Natural killer cell (primary cell): ENCODE results near the gene MKX. TPM values are rescaled to one million over a fixed set of nuclear protein-coding genes. Genes with fewer than 3 reads are reported as not detected.
"Not testable (repeated sequence)": the region's sequence is repeated elsewhere in the genome, so short reads cannot be mapped to it uniquely, and the experiment has no call there.

Experiments
- ATAC-seq, 3 donors: fragments of 150-1000 bp in 2 of 3; fragments of 200-7000 bp in 1 of 3; cut with Tn5 transposase; 1 replicate in 1 of 3; 2 replicates in 2 of 3; pipeline ENCODE4 v1.10.0; 2021; ENCODE audit warnings: mild to moderate bottlenecking in 2 of 3, moderate library complexity in 2 of 3
- DNase-seq, 2 donors: peaks; one replicate each; pipeline versions ENCODE4 v3.0.0 to v3.0.0-alpha.2; 2013 to 2021; ENCODE audit warnings: mixed read lengths in 1 of 2
- H3K27ac ChIP-seq: one replicate; pipeline ENCODE4 v1.5.1; 2013; ENCODE audit warnings: mild to moderate bottlenecking, low read length
- H3K27me3 ChIP-seq: one replicate; pipeline ENCODE4 v1.6.1; 2013; ENCODE audit warnings: low read length; ENCODE audit not compliant: control insufficient read depth, insufficient read depth
- H3K36me3 ChIP-seq: one replicate; pipeline ENCODE4 v1.6.1; 2013; ENCODE audit warnings: low read length; ENCODE audit not compliant: control insufficient read depth, insufficient read depth
- H3K4me1 ChIP-seq: one replicate; pipeline ENCODE4 v1.6.1; 2013; ENCODE audit warnings: low read length; ENCODE audit not compliant: control insufficient read depth, insufficient read depth
- H3K4me3 ChIP-seq: one replicate; pipeline ENCODE4 v1.5.1; 2013; ENCODE audit warnings: low read length
- H3K9me3 ChIP-seq: one replicate; pipeline ENCODE4 v1.6.1; 2013; ENCODE audit warnings: low read length; ENCODE audit not compliant: control insufficient read depth, insufficient read depth
- H3K27ac Mint-ChIP-seq, 2 donors: one replicate each; pipeline ENCODE4 v1.8.0; 2022; ENCODE audit warnings: mild to moderate bottlenecking in 2 of 2, mixed read lengths in 2 of 2, moderate library complexity in 1 of 2
- H3K27me3 Mint-ChIP-seq, 2 donors: one replicate each; pipeline ENCODE4 v1.8.0; 2022; ENCODE audit warnings: low read depth in 2 of 2, mixed read lengths in 2 of 2
- H3K36me3 Mint-ChIP-seq: one replicate; pipeline ENCODE4 v1.8.0; 2022; ENCODE audit warnings: mixed read lengths
- H3K4me1 Mint-ChIP-seq, 2 donors: one replicate each; pipeline ENCODE4 v1.8.0; 2022; ENCODE audit warnings: mixed read lengths in 2 of 2
- H3K4me3 Mint-ChIP-seq: one replicate; pipeline ENCODE4 v1.8.0; 2022; ENCODE audit warnings: mild to moderate bottlenecking, moderate library complexity, mixed read lengths
- H3K9me3 Mint-ChIP-seq, 2 donors: one replicate each; pipeline ENCODE4 v1.8.0; 2022; ENCODE audit warnings: mixed read lengths in 2 of 2
- CTCF ChIP-seq: fragments of 200-600 bp; IDR thresholded peaks from one replicate; pipeline ENCODE4 v1.8.0; 2022; ENCODE audit warnings: antibody characterized with exemption
- WGBS: methylation state at CpG from one replicate; pipeline ENCODE4 v1.1.7; 2013; ENCODE audit warnings: missing lambda C conversion rate; ENCODE audit not compliant: insufficient coverage; 5-methylcytosine and 5-hydroxymethylcytosine counted together
- intact Hi-C: fragments of 100-400 bp; cut with micrococcal nuclease; formaldehyde crosslinking; loops from one replicate; pipeline ENCODE4 v1.14.2; 2022
- total RNA-seq, 4 donors: library from RNA; stranded (reverse); fragments of 120-200 nt in 1 of 4; gene quantifications; one replicate each; pipeline versions ENCODE4 v1.2.3 to v1.2.4, GENCODE V29; 2013 to 2022

Gene MKX
- total RNA-seq, 3 donors from 2014 or later (not counting 1 experiment from before 2014, with no cell fraction given), result not detected

DNA sequence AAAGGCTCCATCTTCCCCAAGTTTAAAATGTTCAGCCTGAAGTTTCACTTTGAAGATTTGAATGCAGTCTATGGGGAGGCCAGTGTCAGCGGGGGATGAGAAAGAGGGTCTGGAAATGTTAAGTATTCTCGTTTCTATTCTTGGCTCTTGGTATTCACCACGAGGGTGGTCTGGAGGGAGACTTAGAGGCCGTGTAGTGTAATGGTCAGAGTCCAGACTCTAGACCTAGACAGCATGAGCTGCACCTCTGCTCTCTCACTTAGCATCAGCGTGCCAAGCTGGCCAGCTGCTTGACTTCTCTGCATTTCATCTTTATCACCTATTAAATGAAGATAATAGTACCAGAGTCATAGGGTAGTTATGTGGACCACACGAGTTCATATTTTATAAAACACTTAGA is 57.9 kb downstream of the MKX start:
- H3K4me1 ChIP-seq, result no peaks in the 10 kb centered on the region
- intact Hi-C loops, result no loop called here
- ATAC-seq (no peak), DNase-seq (no peak)
- H3K36me3 ChIP-seq, result no peaks in the 10 kb centered on the region
- TF ChIP-seq CTCF, result no peak
- H3K4me3 ChIP-seq, result no peak overlapping the region
- H3K27me3 ChIP-seq, result no peaks in the 10 kb centered on the region
- H3K9me3 ChIP-seq, result no peaks in the 10 kb centered on the region
- no peaks in the 10 kb centered on the region for H3K9me3 Mint-ChIP-seq
- H3K27ac Mint-ChIP-seq, result no peak overlapping the region
- no peaks in the 10 kb centered on the region for H3K4me1 Mint-ChIP-seq
- H3K27ac ChIP-seq, result no peak overlapping the region
- peaks cover 9 to 16% of the 10 kb centered on the region in 2 donors for H3K27me3 Mint-ChIP-seq
- H3K4me3 Mint-ChIP-seq, result no peak overlapping the region
- 77% methylated on average over 4 of the region's 6 CpGs for WGBS
- H3K36me3 Mint-ChIP-seq, result no peaks in the 10 kb centered on the region

- ATAC-seq (no peak), DNase-seq (no peak)
- intact Hi-C loops, result no loop called here
- H3K4me1 ChIP-seq, result no peaks in the 10 kb centered on the region
- H3K4me1 Mint-ChIP-seq, result no peaks in the 10 kb centered on the region
- WGBS, result 66% methylated on average over 5 of the region's 6 CpGs
- no peaks in the 10 kb centered on the region for H3K9me3 Mint-ChIP-seq
- no peak for TF ChIP-seq CTCF
- no peak overlapping the region for H3K4me3 Mint-ChIP-seq
- no peaks in the 10 kb centered on the region for H3K36me3 Mint-ChIP-seq
- H3K27ac Mint-ChIP-seq, result no peak overlapping the region
- peaks cover 9 to 16% of the 10 kb centered on the region in 2 donors for H3K27me3 Mint-ChIP-seq
- no peaks in the 10 kb centered on the region for H3K9me3 ChIP-seq
- no peak overlapping the region for H3K4me3 ChIP-seq
- H3K36me3 ChIP-seq, result no peaks in the 10 kb centered on the region
- H3K27me3 ChIP-seq, result no peaks in the 10 kb centered on the region
- H3K27ac ChIP-seq, result no peak overlapping the region
Observed at GRCh38 chr10:27687326-27687725, 58.3 kb downstream of the MKX start.

DNA sequence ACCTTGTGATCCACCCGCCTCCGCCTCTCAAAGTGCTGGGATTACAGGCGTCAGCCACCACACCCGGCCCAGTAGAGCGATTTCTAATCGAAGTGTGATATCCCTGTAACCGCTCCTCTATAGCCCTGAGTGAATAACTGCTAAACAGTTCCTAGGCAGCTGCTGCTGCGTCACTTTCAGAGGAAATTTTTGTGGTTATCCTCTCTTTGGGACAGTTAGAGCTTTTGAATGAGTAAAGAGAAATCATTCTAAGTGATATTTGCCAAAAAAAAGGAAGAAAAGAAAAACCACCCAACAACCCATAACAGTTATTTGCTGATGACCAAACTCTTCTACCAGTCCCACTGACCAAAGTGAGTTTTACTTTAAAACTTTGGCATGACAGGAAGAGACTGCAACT is 59.9 kb downstream of the MKX start:
- H3K4me1 Mint-ChIP-seq, result no peaks in the 10 kb centered on the region
- H3K4me3 ChIP-seq, result no peak overlapping the region
- intact Hi-C loops, result no loop called here
- no peaks in the 10 kb centered on the region for H3K36me3 Mint-ChIP-seq
- no peaks in the 10 kb centered on the region for H3K27me3 ChIP-seq
- WGBS, result 95% methylated on average over 7 of the region's 8 CpGs
- H3K9me3 ChIP-seq, result no peaks in the 10 kb centered on the region
- H3K9me3 Mint-ChIP-seq, result no peaks in the 10 kb centered on the region
- no peak overlapping the region for H3K27ac Mint-ChIP-seq
- H3K36me3 ChIP-seq, result no peaks in the 10 kb centered on the region
- H3K27me3 Mint-ChIP-seq, result peaks cover 9 to 10% of the 10 kb centered on the region in 2 donors
- DNase-seq (no peak), ATAC-seq (no peak)
- H3K4me1 ChIP-seq, result no peaks in the 10 kb centered on the region
- H3K4me3 Mint-ChIP-seq, result no peak overlapping the region
- TF ChIP-seq CTCF, result no peak
- no peak overlapping the region for H3K27ac ChIP-seq

GRCh38 chr10:27683226-27683625 is 62.4 kb downstream of the MKX start:
- Histone ChIP-seq H3K4me3 (no peak overlapping the region), H3K36me3 (no peaks in the 10 kb centered on the region), H3K27ac (no peak overlapping the region), H3K27me3 (no peaks in the 10 kb centered on the region), H3K4me1 (no peaks in the 10 kb centered on the region), H3K9me3 (no peaks in the 10 kb centered on the region)
- intact Hi-C loops, result no loop called here
- Mint-ChIP-seq H3K9me3 (no peaks in the 10 kb centered on the region), H3K27ac (no peak overlapping the region), H3K27me3 (peaks cover 4 to 7% of the 10 kb centered on the region in 2 donors), H3K4me3 (no peak overlapping the region), H3K4me1 (no peaks in the 10 kb centered on the region), H3K36me3 (no peaks in the 10 kb centered on the region)
- no peak for ATAC-seq
- TF ChIP-seq CTCF, result no peak
- no peak for DNase-seq
- 90% methylated on average over 6 of the region's 6 CpGs for WGBS

DNA sequence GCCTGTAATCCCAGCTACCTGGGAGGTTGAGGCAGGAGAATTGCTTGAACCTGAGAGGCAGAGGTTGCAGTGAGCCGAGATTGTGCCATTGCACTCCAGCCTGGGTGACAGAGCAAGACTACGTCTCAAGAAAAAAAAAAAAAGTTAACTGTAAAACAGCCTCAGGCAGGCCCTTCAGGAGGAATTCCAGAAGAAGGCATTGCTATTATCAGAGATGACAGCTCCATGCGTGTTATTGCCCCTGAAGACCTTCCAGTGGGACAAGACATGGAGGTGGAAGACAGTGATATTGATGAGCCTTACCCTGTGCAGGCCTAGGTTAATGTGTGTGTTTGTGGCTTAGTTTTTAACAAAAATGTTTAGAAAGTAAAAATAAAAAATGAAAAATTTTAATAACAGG is 63.8 kb downstream of the MKX start:
- DNase-seq, H3K4me1 ChIP-seq, ATAC-seq, H3K27me3 ChIP-seq, H3K36me3 Mint-ChIP-seq, H3K27ac ChIP-seq, H3K4me1 Mint-ChIP-seq, H3K4me3 ChIP-seq, H3K27ac Mint-ChIP-seq, H3K36me3 ChIP-seq, H3K4me3 Mint-ChIP-seq, H3K9me3 ChIP-seq, intact Hi-C loops, H3K9me3 Mint-ChIP-seq: not testable (repeated sequence)
- H3K27me3 Mint-ChIP-seq, result peaks cover 4 to 18% of the 10 kb centered on the region in 2 donors
- WGBS, result 91% methylated on average over 3 of the region's 3 CpGs
